ENCODE data around the gene MYCBPAP. TPM values are rescaled to one million over a fixed set of nuclear protein-coding genes. Genes with fewer than 3 reads are reported as not detected.

The MYCBPAP gene
- total and polyA plus RNA-seq, 2 donors from 2014 or later = 0.72 to 2.9 TPM

- Histone ChIP-seq H3K9ac (ENCODE audit: low read length in 3 of 3) (no peak within 1 kb of the TSS), H3K36me3 (ENCODE audit: control insufficient read depth in 2 of 3, insufficient read depth in 3 of 3, low read length in 3 of 3) (peaks cover 0 to 6% (median 0%) of the 10 kb centered on the region in 3 donors), H3K4me1 (ENCODE audit: control insufficient read depth in 2 of 3, insufficient read depth in 2 of 3, low read depth in 1 of 3, low read length in 3 of 3) (peaks cover 0 to 8% (median 7%) of the 10 kb centered on the region in 3 donors), H3K27me3 (ENCODE audit: control insufficient read depth, insufficient read depth, low read length) (peaks cover 8% of the 10 kb centered on the region), H3K4me3 (ENCODE audit: low read length in 3 of 3) (peak within 1 kb of the TSS in 2 of 3 donors; percentile 16 to 58), H3K27ac (ENCODE audit: low read depth in 2 of 2, low read length in 2 of 2) (no peak within 1 kb of the TSS), H3K9me3 (ENCODE audit: control insufficient read depth in 2 of 3, insufficient read depth in 1 of 3, low read length in 3 of 3) (no peaks in the 10 kb centered on the region)
- intact Hi-C loops (cut with DNase I) = no loop called here
- FAIRE-seq (no peak), DNase-seq (peak; percentile 95 to 98 (median 95))
- TF ChIP-seq CTCF (IDR thresholded peaks at IDR 0.05; ENCODE audit: borderline replicate concordance, extremely low read depth, insufficient read depth) = no peak
Observed at GRCh38 chr17:50560185-50560824, 52.1 kb downstream of the MYCBPAP start, which contains the start of gene CACNA1G. Gene CACNA1G (plus strand): TSS chr17:50560715. CDS start chr17:50561460, 745 bp downstream.

GRCh38 chr17:50560931-50561745 is 52.9 kb downstream of the MYCBPAP start:
- Histone ChIP-seq H3K4me3 (ENCODE audit: low read length in 3 of 3) (no peak overlapping the region), H3K36me3 (ENCODE audit: control insufficient read depth in 2 of 3, insufficient read depth in 3 of 3, low read length in 3 of 3) (no peaks in the 10 kb centered on the region), H3K9me3 (ENCODE audit: control insufficient read depth in 2 of 3, insufficient read depth in 1 of 3, low read length in 3 of 3) (no peaks in the 10 kb centered on the region), H3K4me1 (ENCODE audit: control insufficient read depth in 2 of 3, insufficient read depth in 2 of 3, low read depth in 1 of 3, low read length in 3 of 3) (peaks cover 0 to 8% (median 7%) of the 10 kb centered on the region in 3 donors), H3K27me3 (ENCODE audit: control insufficient read depth, insufficient read depth, low read length) (peaks cover 8% of the 10 kb centered on the region), H3K27ac (ENCODE audit: low read depth in 2 of 2, low read length in 2 of 2) (no peak overlapping the region), H3K9ac (ENCODE audit: low read length in 3 of 3) (no peak overlapping the region)
- peak in 1 of 5 donors; percentile 79 for DNase-seq
- FAIRE-seq = no peak
- TF ChIP-seq CTCF (IDR thresholded peaks at IDR 0.05; ENCODE audit: borderline replicate concordance, extremely low read depth, insufficient read depth) = no peak
- intact Hi-C loops (cut with DNase I) = no loop called here

GRCh38 chr17:50561746-50562141 is 53.5 kb downstream of the MYCBPAP start:
- Histone ChIP-seq H3K27me3 (ENCODE audit: control insufficient read depth, insufficient read depth, low read length) (peaks cover 8% of the 10 kb centered on the region), H3K4me3 (ENCODE audit: low read length in 3 of 3) (no peak overlapping the region), H3K36me3 (ENCODE audit: control insufficient read depth in 2 of 3, insufficient read depth in 3 of 3, low read length in 3 of 3) (no peaks in the 10 kb centered on the region), H3K9me3 (ENCODE audit: control insufficient read depth in 2 of 3, insufficient read depth in 1 of 3, low read length in 3 of 3) (no peaks in the 10 kb centered on the region), H3K27ac (ENCODE audit: low read depth in 2 of 2, low read length in 2 of 2) (no peak overlapping the region), H3K9ac (ENCODE audit: low read length in 3 of 3) (no peak overlapping the region), H3K4me1 (ENCODE audit: control insufficient read depth in 2 of 3, insufficient read depth in 2 of 3, low read depth in 1 of 3, low read length in 3 of 3) (peaks cover 0 to 8% (median 7%) of the 10 kb centered on the region in 3 donors)
- TF ChIP-seq CTCF (IDR thresholded peaks at IDR 0.05; ENCODE audit: borderline replicate concordance, extremely low read depth, insufficient read depth) = no peak
- intact Hi-C loops (cut with DNase I) = no loop called here
- FAIRE-seq = no peak
- DNase-seq = peak in 1 of 5 donors; percentile 49

All from kidney (tissue), 14 donors.